GM19455 (cell line): Measurements from ENCODE around the gene C1GALT1.
"Not testable (repeated sequence)": the region's sequence is repeated elsewhere in the genome, so short reads cannot be mapped to it uniquely, and the experiment has no call there.

Source experiments
- ATAC-seq: cut with Tn5 transposase; IDR thresholded peaks from one replicate; pipeline ENCODE4 v1.9.1; 2021; ENCODE audit not compliant: unreplicated experiment

The C1GALT1 gene

DNA sequence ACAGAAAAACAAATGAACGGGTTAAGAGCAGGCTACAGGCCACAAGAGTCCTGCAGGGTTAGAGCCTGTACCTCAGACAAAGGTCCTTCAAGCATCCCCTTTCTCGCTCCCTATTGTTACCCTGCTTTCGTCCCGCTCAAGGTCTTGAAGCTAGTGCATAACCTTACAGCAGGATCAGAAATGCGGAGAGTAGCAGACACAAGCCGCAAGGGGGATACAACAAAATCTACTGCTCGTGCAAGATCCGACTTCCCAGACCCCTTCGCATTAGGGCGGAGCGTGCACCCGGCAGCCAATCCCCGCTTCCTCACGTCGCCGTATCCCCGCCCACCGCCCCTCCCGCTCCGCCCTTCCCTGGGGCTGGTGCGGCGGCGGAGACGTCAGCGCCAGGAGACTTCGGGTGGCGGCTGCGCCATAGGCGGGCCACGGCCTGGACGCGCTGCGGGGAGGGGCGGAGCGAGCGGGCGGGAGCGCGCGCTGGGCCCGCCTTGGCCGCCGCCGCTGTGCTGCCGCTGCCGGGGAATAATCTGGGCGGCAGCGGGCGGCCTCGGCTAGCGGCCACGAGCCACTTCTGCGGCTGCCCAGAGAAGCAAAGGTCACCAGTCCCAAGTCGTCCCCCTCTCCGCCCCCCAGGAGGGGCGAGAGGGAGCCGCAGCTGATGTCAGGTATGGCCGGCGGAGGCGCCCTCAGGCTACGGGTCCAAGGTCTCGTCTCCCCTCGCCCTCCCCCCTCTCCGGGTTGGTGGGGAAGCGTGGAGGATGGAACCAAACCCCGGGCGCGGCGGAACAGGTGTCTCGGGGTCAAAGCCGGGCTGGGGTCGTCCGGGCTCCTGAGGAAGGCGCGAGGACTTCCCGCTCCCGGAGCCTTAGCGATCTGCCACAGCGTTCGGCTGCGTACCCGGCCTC is at the start of gene C1GALT1:
Gene C1GALT1, plus strand, starts transcription at position 389 of the 905 bp plus-strand sequence. CDS start 51,776 bp downstream, outside the sequence.
- peak; percentile 82 for ATAC-seq

DNA sequence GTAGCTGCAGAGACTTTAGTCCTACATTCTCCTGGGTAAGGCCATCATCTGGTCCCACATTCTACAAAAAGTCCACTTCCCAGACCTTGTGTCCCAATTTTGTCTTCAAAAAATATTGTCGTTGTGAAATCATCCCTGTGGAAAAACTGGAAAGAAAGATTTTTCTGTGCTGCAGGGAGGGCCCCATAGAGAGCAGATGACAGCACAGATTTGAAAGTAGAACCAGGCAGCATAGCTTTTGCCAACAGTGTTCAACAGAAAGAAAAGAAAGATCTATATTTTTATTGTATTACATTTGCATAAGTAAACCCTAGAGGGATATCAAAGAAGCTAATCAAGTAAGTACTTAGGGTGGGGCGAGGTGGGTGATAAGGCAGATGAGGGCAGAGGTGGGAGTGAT is 48.3 kb upstream of the C1GALT1 start:
- no peak for ATAC-seq

- no peak for ATAC-seq
Measured at GRCh38 chr7:7135074-7135473, 47.3 kb upstream of the C1GALT1 start.

DNA sequence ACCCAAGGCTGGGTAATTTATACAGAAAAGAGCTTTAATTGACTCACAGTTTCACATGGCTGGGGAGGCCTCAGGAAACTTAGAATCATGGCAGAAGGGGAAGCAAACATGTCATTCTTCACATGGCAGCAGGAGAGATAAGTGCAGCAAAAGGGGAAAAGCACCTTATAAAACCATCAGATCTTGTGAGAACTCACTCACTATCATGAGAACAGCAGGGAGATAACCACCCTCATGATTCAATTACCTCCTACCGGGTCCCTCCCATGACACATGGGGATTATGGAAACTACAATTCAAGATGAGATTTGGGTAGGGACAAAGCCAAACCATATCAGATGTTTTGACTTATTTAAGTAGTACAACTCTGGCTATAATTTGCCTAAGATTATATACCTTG is 46.4 kb upstream of the C1GALT1 start:
- ATAC-seq = not testable (repeated sequence)

GRCh38 chr7:7136466-7137381 is 45.6 kb upstream of the C1GALT1 start:
- ATAC-seq = no peak

- no peak for ATAC-seq
Measured at GRCh38 chr7:7138897-7139296, 43.4 kb upstream of the C1GALT1 start.

DNA sequence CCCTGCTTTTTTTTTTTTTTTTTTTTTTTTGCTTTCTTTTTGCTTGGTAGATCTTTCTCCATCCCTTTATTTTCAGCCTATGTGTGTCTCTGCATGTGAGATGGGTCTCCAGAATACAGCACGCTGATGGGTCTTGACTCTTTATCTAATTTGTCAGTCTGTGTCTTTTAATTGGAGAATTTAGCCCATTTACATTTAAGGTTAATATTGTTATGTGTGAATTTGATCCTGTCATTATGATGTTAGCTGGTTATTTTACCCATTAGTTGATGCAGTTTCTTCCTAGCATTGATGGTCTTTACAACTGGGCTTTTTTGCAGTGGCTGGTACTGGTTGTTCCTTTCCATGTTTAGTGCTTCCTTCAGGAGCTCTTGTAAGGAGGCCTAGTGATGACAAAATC is 38.9 kb upstream of the C1GALT1 start:
- ATAC-seq = not testable (repeated sequence)

GRCh38 chr7:7145151-7145550 is 37.2 kb upstream of the C1GALT1 start:
- ATAC-seq = not testable (repeated sequence)

DNA sequence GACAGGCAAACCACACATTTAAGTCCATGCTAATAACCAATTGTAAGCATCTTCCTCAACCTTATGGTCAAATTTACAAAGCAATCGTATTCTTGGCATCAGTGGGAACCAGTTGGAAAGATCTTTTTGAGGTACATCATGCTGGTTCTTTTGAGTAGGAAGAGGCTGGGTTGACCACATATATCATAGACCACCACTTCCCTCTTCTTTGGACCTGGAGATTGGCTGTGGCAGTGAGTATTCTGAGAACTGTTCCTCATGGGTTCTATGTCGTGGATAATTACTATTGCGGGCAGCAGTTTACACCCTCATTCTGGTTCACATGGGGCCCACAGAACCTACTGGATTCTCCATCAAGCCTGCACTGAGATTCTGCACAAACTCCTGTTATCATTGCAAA is 35.5 kb upstream of the C1GALT1 start:
- ATAC-seq = no peak

DNA sequence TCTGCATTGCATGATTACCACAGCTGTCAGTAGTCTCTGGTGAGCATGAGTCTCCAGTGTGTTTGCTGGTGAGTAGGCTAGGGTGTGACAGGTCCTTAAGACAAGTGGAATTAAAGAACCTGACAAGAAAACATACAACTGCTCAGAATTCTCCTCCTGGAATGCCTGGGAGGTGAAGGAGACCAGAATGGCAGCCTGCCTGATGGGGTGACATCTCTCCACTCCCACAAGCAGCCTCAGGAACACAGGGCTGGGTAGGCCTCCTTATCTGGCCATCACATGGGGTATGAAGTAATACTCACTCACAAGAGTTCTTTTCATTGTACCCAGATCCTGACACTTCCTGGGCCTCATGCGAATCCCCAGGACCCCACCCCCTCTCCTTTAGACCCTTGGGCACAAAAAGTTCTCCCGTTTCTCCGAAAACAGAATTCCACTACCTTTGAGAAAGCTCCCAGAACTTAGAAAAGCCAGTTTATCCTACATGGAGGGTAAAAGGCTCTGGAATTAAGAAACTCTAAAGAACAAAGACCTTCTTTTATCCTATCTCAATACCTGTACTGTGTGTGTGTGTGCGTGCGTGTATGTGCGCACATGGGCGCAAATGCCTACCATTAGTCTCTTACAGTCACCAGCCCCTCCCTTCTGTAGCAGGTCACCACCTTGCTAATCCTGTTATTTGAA is 33.4 kb upstream of the C1GALT1 start:
- no peak for ATAC-seq

- ATAC-seq = no peak
Measured at GRCh38 chr7:7151285-7151684, 31.1 kb upstream of the C1GALT1 start.

GRCh38 chr7:7151865-7152264 is 30.5 kb upstream of the C1GALT1 start:
- no peak for ATAC-seq

DNA sequence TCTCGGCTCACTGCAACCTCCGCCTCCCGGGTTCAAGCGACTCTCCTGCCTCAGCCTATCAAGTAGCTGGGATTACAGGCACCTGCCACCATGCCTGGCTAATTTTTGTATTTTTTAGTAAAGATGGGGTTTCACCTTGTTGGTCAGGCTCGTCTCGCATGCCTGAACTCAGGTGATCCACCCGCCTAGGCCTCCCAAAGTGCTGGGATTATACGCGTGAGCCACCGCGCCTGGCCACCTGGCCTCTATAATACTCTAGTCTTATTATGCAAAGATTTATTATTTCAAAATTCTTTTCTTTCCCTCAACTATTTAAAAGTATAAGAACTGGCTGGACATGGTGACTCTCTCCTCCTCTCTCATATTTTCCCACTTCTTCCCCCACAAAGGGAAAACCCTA is 30.0 kb upstream of the C1GALT1 start:
- no peak for ATAC-seq

GRCh38 chr7:7154355-7154754 is 28.0 kb upstream of the C1GALT1 start:
- not testable (repeated sequence) for ATAC-seq

DNA sequence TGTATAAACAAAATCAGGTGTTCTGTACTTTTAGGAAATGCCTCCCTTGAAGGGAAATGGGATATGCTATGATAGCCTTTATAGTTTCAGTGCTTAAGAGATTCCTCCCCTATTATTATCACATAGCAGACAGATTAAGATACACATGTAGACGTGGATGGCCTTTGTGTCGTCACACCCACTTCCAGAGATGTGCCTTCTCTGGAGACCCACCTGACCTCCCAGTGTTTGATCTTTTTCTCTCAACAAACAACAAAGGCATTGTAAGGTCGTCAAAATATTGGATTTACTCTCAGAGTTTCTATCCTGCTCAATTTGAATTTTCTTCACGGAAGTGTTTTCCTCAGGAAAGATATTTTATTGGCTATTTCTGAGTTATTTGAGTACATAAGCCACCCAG is 25.7 kb upstream of the C1GALT1 start:
- ATAC-seq = no peak

- peak; percentile 89 for ATAC-seq
Measured at GRCh38 chr7:7157177-7157886, 25.0 kb upstream of the C1GALT1 start.

- ATAC-seq = no peak
Measured at GRCh38 chr7:7157887-7158271, 24.5 kb upstream of the C1GALT1 start.

- no peak for ATAC-seq
Measured at GRCh38 chr7:7159063-7159658, 23.2 kb upstream of the C1GALT1 start.

- ATAC-seq = no peak
Measured at GRCh38 chr7:7164591-7164990, 17.8 kb upstream of the C1GALT1 start.

DNA sequence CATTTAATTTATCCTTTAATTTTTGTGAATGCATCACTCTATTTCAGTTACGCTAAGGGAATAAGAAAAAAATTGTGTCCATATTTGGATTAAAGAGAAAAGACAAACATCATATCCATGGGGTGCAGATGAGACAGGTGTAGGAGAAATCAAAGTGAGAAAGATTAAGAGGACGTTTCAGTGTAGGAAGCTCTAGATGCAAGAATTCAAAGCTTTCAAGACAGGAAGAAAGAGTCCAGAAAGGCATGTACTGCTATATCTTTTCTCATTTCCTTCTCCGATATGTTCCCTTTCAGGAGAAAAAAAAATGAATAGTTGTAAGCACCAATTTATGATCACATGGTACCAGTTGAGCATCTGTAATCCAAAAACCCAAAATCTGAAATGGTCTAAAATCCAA is 17.0 kb upstream of the C1GALT1 start:
- no peak for ATAC-seq
